GM12878 (cell line): Measurements from ENCODE around the gene NLRP6. TPM values are rescaled to one million over a fixed set of nuclear protein-coding genes. Genes with fewer than 3 reads are reported as not detected.

Experiments used
- ATAC-seq: fragments of 200-7000 bp; cut with Tn5 transposase; 3 replicates; pipeline ENCODE4 v1.9.1; 2020; ENCODE audit warnings: mild to moderate bottlenecking, moderate library complexity
- BruUV-seq: library from RNA; stranded (reverse); fragments of 400-500 nt; replicated peaks from 2 replicates; lab custom pipeline; 2021; lab: Mats Ljungman, UMichigan
- CTCF ChIA-PET: fragments of 300-600 bp; sonication (Branson Sonifier 250); formaldehyde crosslinking; extraction: SDS; loops from one replicate; lab custom pipeline; 2021; ENCODE audit warnings: inconsistent platforms; lab: Yijun Ruan, JAX
- POLR2A ChIA-PET: fragments of 350-600 bp; formaldehyde crosslinking; extraction: SDS; loops from one replicate; lab custom pipeline; 2021; ENCODE audit warnings: inconsistent platforms; lab: Charles Lee
- RAD21 ChIA-PET: fragments of 300-600 bp; sonication (Branson Sonifier 250); formaldehyde crosslinking; loops from one replicate; lab custom pipeline; 2023; ENCODE audit warnings: antibody characterized with exemption; ENCODE audit not compliant: unreplicated experiment; lab: Charles Lee
- SMC1A ChIA-PET: fragments of 300-600 bp; sonication (Branson Sonifier 250); formaldehyde crosslinking; loops from one replicate; lab custom pipeline; 2023; ENCODE audit not compliant: unreplicated experiment, uncharacterized antibody; lab: Charles Lee
- DNase-seq: peaks from one replicate; pipeline ENCODE4 v3.0.0-alpha.2; 2011; ENCODE audit warnings: low read depth, low spot score
- FAIRE-seq: peaks from 3 replicates; lab custom pipeline; 2011; peaks lifted over from hg19 to GRCh38; lab: Jason Lieb, UNC
- H2AFZ ChIP-seq: 2 replicates; pipeline ENCODE4 v1.6.0; 2011; ENCODE audit warnings: low read depth, low read length, control low read depth; ENCODE audit not compliant: control insufficient read depth
- H3K27ac ChIP-seq: 2 replicates; pipeline ENCODE4 v1.5.1; 2011; ENCODE audit warnings: control low read depth; ENCODE audit not compliant: control insufficient read depth, insufficient read depth
- H3K27me3 ChIP-seq, 2 experiments: replicated peaks in 1 of 2; 2 replicates each; pipeline versions ENCODE4 v1.6.0 to v1.6.1; 2011; ENCODE audit warnings: low read length in 1 of 2; ENCODE audit not compliant: control insufficient read depth in 2 of 2, insufficient read depth in 2 of 2
- H3K36me3 ChIP-seq, 2 experiments: 2 replicates each; pipeline ENCODE4 v1.5.1; 2011; ENCODE audit warnings: low read length in 1 of 2; ENCODE audit not compliant: control insufficient read depth in 2 of 2, insufficient read depth in 2 of 2
- H3K4me1 ChIP-seq: 2 replicates; pipeline ENCODE4 v1.6.1; 2011; ENCODE audit warnings: mild to moderate bottlenecking, low read length, moderate library complexity, mixed read lengths; ENCODE audit not compliant: control insufficient read depth, insufficient read depth
- H3K4me2 ChIP-seq: 2 replicates; pipeline ENCODE4 v1.6.0; 2011; ENCODE audit warnings: control low read depth; ENCODE audit not compliant: control insufficient read depth, insufficient read depth
- H3K4me3 ChIP-seq: fragments of 200-600 bp; sonication (generic); 2 replicates; pipeline ENCODE4 v1.5.1; 2016
- H3K79me2 ChIP-seq: 2 replicates; pipeline ENCODE4 v1.6.0; 2011; ENCODE audit warnings: low read length; ENCODE audit not compliant: control insufficient read depth, insufficient read depth
- H3K9ac ChIP-seq: 2 replicates; pipeline ENCODE4 v1.8.0; 2011; ENCODE audit warnings: low read length, control low read depth, mixed read lengths; ENCODE audit not compliant: control insufficient read depth, insufficient read depth
- H3K9me3 ChIP-seq: replicated peaks from 3 replicates; pipeline ENCODE4 v1.5.1; 2011; ENCODE audit warnings: mild to moderate bottlenecking, low read length; ENCODE audit not compliant: control insufficient read depth, insufficient read depth
- H4K20me1 ChIP-seq: 2 replicates; pipeline ENCODE4 v1.6.0; 2011; ENCODE audit not compliant: control insufficient read depth, insufficient read depth
- BHLHE40 ChIP-seq, 2 experiments: fragments of 450-650 bp in 1 of 2; IDR thresholded peaks; 2 replicates each; pipeline ENCODE4 v1.6.1; 2011 to 2017; ENCODE audit warnings: low read depth in 2 of 2, borderline replicate concordance in 1 of 2, improper control_type of control experiment in 1 of 2, low read length in 1 of 2, mild to moderate bottlenecking in 1 of 2
- EED ChIP-seq: sonication (generic); IDR thresholded peaks from 2 replicates; pipeline ENCODE4 v1.6.1; 2016; ENCODE audit warnings: antibody characterized with exemption, low read depth
- KDM1A ChIP-seq: fragments of 200-600 bp; sonication (generic); IDR thresholded peaks from 2 replicates; pipeline ENCODE4 v1.6.1; 2016; ENCODE audit warnings: borderline replicate concordance
- KLF5 ChIP-seq: fragments of 450-650 bp; IDR thresholded peaks from 2 replicates; pipeline ENCODE4 v1.6.1; 2014; ENCODE audit warnings: mild to moderate bottlenecking; ENCODE audit not compliant: partially characterized antibody
- LARP7 ChIP-seq: fragments of 450-650 bp; IDR thresholded peaks from 2 replicates; pipeline ENCODE4 v1.6.1; 2017; ENCODE audit warnings: mild to moderate bottlenecking
- MEF2B ChIP-seq: fragments of 450-650 bp; IDR thresholded peaks from 2 replicates; pipeline ENCODE4 v1.6.1; 2018; ENCODE audit warnings: mild to moderate bottlenecking, moderate library complexity; ENCODE audit not compliant: partially characterized antibody, poor library complexity, severe bottlenecking
- YY1 ChIP-seq: IDR thresholded peaks from 2 replicates; pipeline ENCODE4 v1.6.1; 2011; ENCODE audit warnings: low read depth, mild to moderate bottlenecking, low read length
- WGBS: methylation state at CpG from one replicate; pipeline ENCODE4 v1.1.6; 2016; ENCODE audit warnings: low lambda C conversion rate; ENCODE audit not compliant: insufficient replicate concordance, insufficient coverage; ENCODE audit errors: missing lambda C conversion rate; 5-methylcytosine and 5-hydroxymethylcytosine counted together
- in situ Hi-C: fragments of 300-500 bp; cut with MboI; formaldehyde crosslinking; loops from 9 replicates; pipeline ENCODE4 v1.14.3; 2018; ENCODE audit warnings: mixed read lengths
- intact Hi-C: fragments of 100-400 bp; cut with micrococcal nuclease; formaldehyde crosslinking; loops from one replicate; pipeline ENCODE4 v1.14.2; 2022; ENCODE audit not compliant: unreplicated experiment
- polyA plus RNA-seq, 11 experiments: library from polyadenylated mRNA; depleted of rRNA in 4 of 11; unstranded in 6 of 11; stranded (reverse) in 5 of 11; fragments of >200 nt; fragmentation: Nextera tagmentation in 4 of 11; fragmentation: Illumina TruSeq in 1 of 11; extraction: Ambion mirVana in 4 of 11; extraction: Trizol in 1 of 11; gene quantifications; 1 replicate in 1 of 11; 2 replicates in 10 of 11; pipeline versions ENCODE4 v1.2.1 to v1.2.3, GENCODE V29; 2011 to 2016; ENCODE audit warnings: inconsistent platforms in 2 of 11, missing spikeins in 2 of 11, low read depth in 1 of 11
- total RNA-seq, 4 experiments: library from RNA; depleted of rRNA in 3 of 4; stranded (reverse); fragments of >200 nt in 3 of 4; fragmentation: Illumina TruSeq in 1 of 4; extraction: Trizol in 1 of 4; gene quantifications; 2 replicates each; pipeline versions ENCODE4 v1.2.1 to v1.2.3, GENCODE V29; 2013 to 2021
- TF ChIP-seq, protein P1 (sequence below): fragments of 450-650 bp; IDR thresholded peaks from 2 replicates; pipeline ENCODE4 v1.6.1; 2018; ENCODE audit warnings: mild to moderate bottlenecking, low read depth, moderate library complexity; ENCODE audit not compliant: partially characterized antibody
- TF ChIP-seq, protein P2 (sequence below): fragments of 450-650 bp; formaldehyde crosslinking; IDR thresholded peaks from 2 replicates; pipeline ENCODE4 v1.4.0; 2022; ENCODE audit warnings: mild to moderate bottlenecking, moderate library complexity

Gene NLRP6
- total and polyA plus RNA-seq, 10 of the 15 experiments (the other 5 are each of a cell fraction or from before 2014, with no cell fraction given): 0.03 to 0.11 TPM; not detected in 8

DNA sequence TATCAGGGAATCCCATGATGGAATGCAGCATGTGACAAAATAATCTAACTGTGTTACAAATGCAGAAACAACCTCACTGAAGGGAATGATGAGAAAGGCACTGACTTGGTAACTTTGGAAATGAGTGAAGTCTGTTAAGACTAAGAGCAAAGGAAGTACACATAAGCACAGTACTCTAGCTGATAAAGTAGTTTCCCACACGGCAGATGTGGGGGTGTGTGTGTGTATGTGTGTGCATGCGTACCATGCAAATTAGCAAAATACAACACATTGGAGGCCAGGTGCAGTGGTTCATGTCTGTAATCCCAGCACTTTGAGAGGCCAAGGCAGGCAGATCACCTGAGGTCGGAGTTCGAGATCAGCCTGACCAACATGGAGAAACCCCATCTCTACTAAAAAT, 16.6 kb upstream of the NLRP6 start:
- Histone ChIP-seq H3K9me3 (peaks cover 2% of the 10 kb centered on the region; the same call in 2 of the 3 replicates), H3K79me2 (no peaks in the 10 kb centered on the region), H4K20me1 (no peaks in the 10 kb centered on the region), H2AFZ (no peak overlapping the region), H3K27ac (no peak overlapping the region), H3K4me3 (no peak overlapping the region), H3K36me3 (no peaks in the 10 kb centered on the region), H3K27me3 (no peaks in the 10 kb centered on the region), H3K4me1 (peaks cover 13% of the 10 kb centered on the region), H3K9ac (no peak overlapping the region), H3K4me2 (no peak overlapping the region)
- ChIA-PET RAD21 (no interaction called here), POLR2A (interaction anchor here (2.0 kb wide), 1 partner anchor 11 kb away, joined by 6 read pairs; no protein-coding TSS in a partner anchor), SMC1A (interaction anchor here (1.1 to 1.3 kb wide), 2 partner anchors 11 to 26 kb away, joined by 3 to 6 read pairs; partner anchors contain the start of gene SIRT3), CTCF (interaction anchor here (1.1 to 3.6 kb wide), 3 partner anchors 11 to 135 kb away, joined by 3 to 25 read pairs (median 3); no protein-coding TSS in a partner anchor)
- in situ Hi-C loops (no loop called here), intact Hi-C loops (loop anchor here (10.0 kb wide), 1 partner anchor 93 kb away; no protein-coding TSS in a partner anchor)
- TF ChIP-seq LARP7 (no peak), BHLHE40 (IDR thresholded peaks at IDR 0.05; ENCODE audit: borderline replicate concordance in 1 of 2, low read depth in 2 of 2, low read length in 1 of 2) (peak in 1 of 2 experiments; percentile 45; a peak in 1 of 4 replicates), KLF5 (no peak), MEF2B (no peak), KDM1A (no peak), YY1 (no peak), EED (no peak)
- TF ChIP-seq, protein P1, sequence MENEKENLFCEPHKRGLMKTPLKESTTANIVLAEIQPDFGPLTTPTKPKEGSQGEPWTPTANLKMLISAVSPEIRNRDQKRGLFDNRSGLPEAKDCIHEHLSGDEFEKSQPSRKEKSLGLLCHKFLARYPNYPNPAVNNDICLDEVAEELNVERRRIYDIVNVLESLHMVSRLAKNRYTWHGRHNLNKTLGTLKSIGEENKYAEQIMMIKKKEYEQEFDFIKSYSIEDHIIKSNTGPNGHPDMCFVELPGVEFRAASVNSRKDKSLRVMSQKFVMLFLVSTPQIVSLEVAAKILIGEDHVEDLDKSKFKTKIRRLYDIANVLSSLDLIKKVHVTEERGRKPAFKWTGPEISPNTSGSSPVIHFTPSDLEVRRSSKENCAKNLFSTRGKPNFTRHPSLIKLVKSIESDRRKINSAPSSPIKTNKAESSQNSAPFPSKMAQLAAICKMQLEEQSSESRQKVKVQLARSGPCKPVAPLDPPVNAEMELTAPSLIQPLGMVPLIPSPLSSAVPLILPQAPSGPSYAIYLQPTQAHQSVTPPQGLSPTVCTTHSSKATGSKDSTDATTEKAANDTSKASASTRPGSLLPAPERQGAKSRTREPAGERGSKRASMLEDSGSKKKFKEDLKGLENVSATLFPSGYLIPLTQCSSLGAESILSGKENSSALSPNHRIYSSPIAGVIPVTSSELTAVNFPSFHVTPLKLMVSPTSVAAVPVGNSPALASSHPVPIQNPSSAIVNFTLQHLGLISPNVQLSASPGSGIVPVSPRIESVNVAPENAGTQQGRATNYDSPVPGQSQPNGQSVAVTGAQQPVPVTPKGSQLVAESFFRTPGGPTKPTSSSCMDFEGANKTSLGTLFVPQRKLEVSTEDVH: no peak
- TF ChIP-seq, protein P2, sequence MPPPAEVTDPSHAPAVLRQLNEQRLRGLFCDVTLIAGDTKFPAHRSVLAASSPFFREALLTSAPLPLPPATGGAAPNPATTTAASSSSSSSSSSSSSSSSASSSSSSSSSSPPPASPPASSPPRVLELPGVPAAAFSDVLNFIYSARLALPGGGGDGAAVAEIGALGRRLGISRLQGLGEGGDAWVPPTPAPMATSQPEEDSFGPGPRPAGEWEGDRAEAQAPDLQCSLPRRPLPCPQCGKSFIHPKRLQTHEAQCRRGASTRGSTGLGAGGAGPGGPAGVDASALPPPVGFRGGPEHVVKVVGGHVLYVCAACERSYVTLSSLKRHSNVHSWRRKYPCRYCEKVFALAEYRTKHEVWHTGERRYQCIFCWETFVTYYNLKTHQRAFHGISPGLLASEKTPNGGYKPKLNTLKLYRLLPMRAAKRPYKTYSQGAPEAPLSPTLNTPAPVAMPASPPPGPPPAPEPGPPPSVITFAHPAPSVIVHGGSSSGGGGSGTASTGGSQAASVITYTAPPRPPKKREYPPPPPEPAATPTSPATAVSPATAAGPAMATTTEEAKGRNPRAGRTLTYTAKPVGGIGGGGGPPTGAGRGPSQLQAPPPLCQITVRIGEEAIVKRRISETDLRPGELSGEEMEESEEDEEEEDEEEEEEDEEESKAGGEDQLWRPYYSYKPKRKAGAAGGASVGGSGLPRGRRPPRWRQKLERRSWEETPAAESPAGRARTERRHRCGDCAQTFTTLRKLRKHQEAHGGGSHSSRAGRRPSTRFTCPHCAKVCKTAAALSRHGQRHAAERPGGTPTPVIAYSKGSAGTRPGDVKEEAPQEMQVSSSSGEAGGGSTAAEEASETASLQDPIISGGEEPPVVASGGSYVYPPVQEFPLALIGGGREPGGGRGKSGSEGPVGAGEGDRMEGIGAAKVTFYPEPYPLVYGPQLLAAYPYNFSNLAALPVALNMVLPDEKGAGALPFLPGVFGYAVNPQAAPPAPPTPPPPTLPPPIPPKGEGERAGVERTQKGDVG (CRISPR knock-in tag): no peak
- FAIRE-seq: no peak
- BruUV-seq: no TSS peak
- 61% methylated on average over 4 of the region's 4 CpGs for WGBS
- DNase-seq: no peak
- ATAC-seq: 0 out of 3 replicates have a peak, but pooled peaks have one; percentile 24
